IgD-negative memory B cell (primary cell): ENCODE results near the gene FFAR4. TPM values are rescaled to one million over a fixed set of nuclear protein-coding genes. Genes with fewer than 3 reads are reported as not detected.

Experiments
- H3K27ac Mint-ChIP-seq, 3 donors: one replicate each; pipeline ENCODE4 v1.8.0; 2020 to 2022; ENCODE audit warnings: mild to moderate bottlenecking in 3 of 3, mixed read lengths in 3 of 3, moderate library complexity in 1 of 3
- H3K27me3 Mint-ChIP-seq: one replicate; pipeline ENCODE4 v1.8.0; 2021; ENCODE audit warnings: mixed read lengths
- H3K36me3 Mint-ChIP-seq: one replicate; pipeline ENCODE4 v1.8.0; 2020; ENCODE audit warnings: mild to moderate bottlenecking, mixed read lengths
- H3K4me1 Mint-ChIP-seq, 3 donors: one replicate each; pipeline ENCODE4 v1.8.0; 2020 to 2022; ENCODE audit warnings: mixed read lengths in 3 of 3, mild to moderate bottlenecking in 1 of 3
- H3K4me3 Mint-ChIP-seq, 4 donors: one replicate each; pipeline ENCODE4 v1.8.0; 2020 to 2022; ENCODE audit warnings: mild to moderate bottlenecking in 4 of 4, mixed read lengths in 4 of 4, moderate library complexity in 3 of 4
- H3K9me3 Mint-ChIP-seq, 3 donors: one replicate each; pipeline ENCODE4 v1.8.0; 2020 to 2021; ENCODE audit warnings: mixed read lengths in 3 of 3, mild to moderate bottlenecking in 1 of 3
- polyA plus RNA-seq: library from polyadenylated mRNA; unstranded; fragments of 300-500 nt; fragmentation: Illumina TruSeq; gene quantifications from one replicate; pipeline ENCODE4 v1.2.3, GENCODE V29; 2021

The FFAR4 gene
- polyA plus RNA-seq, 1 donor from 2014 or later, result not detected

GRCh38 chr10:93580828-93581227 lies 14.4 kb downstream of the FFAR4 start:
- no peak overlapping the region for H3K4me3 Mint-ChIP-seq
- no peak overlapping the region for H3K27ac Mint-ChIP-seq
- H3K27me3 Mint-ChIP-seq, result peaks cover 6% of the 10 kb centered on the region
- peaks cover 3 to 13% (median 12%) of the 10 kb centered on the region in 3 donors for H3K9me3 Mint-ChIP-seq
- H3K4me1 Mint-ChIP-seq, result no peaks in the 10 kb centered on the region
- H3K36me3 Mint-ChIP-seq, result no peaks in the 10 kb centered on the region

- no peaks in the 10 kb centered on the region for H3K36me3 Mint-ChIP-seq
- no peak overlapping the region for H3K27ac Mint-ChIP-seq
- H3K4me3 Mint-ChIP-seq, result no peak overlapping the region
These were observed 18.0 kb downstream of the FFAR4 start for GRCh38 chr10:93584445-93584844.

GRCh38 chr10:93589648-93590562 lies 23.4 kb downstream of the FFAR4 start:
- H3K36me3 Mint-ChIP-seq, result no peaks in the 10 kb centered on the region
- H3K4me3 Mint-ChIP-seq, result no peak overlapping the region
- peaks cover 7% of the 10 kb centered on the region for H3K27me3 Mint-ChIP-seq
- H3K27ac Mint-ChIP-seq, result no peak overlapping the region
- no peaks in the 10 kb centered on the region for H3K4me1 Mint-ChIP-seq
- peaks cover 0 to 3% (median 0%) of the 10 kb centered on the region in 3 donors for H3K9me3 Mint-ChIP-seq

More at GRCh38 chr10:93584445-93584844, 18.0 kb downstream of the FFAR4 start:
- Mint-ChIP-seq H3K27me3 (peaks cover 14% of the 10 kb centered on the region), H3K9me3 (peaks cover 3 to 15% (median 10%) of the 10 kb centered on the region in 3 donors), H3K4me1 (no peaks in the 10 kb centered on the region)

GRCh38 chr10:93590638-93591037 lies 24.2 kb downstream of the FFAR4 start:
- no peaks in the 10 kb centered on the region for H3K36me3 Mint-ChIP-seq
- H3K4me3 Mint-ChIP-seq, result no peak overlapping the region
- H3K27me3 Mint-ChIP-seq, result peaks cover 7% of the 10 kb centered on the region
- peaks cover 0 to 3% (median 0%) of the 10 kb centered on the region in 3 donors for H3K9me3 Mint-ChIP-seq
- no peaks in the 10 kb centered on the region for H3K4me1 Mint-ChIP-seq
- no peak overlapping the region for H3K27ac Mint-ChIP-seq

GRCh38 chr10:93591065-93591808 lies 24.8 kb downstream of the FFAR4 start:
- no peaks in the 10 kb centered on the region for H3K4me1 Mint-ChIP-seq
- peaks cover 7% of the 10 kb centered on the region for H3K27me3 Mint-ChIP-seq
- no peak overlapping the region for H3K27ac Mint-ChIP-seq
- H3K9me3 Mint-ChIP-seq, result peaks cover 0 to 2% (median 0%) of the 10 kb centered on the region in 3 donors
- H3K4me3 Mint-ChIP-seq, result no peak overlapping the region
- H3K36me3 Mint-ChIP-seq, result no peaks in the 10 kb centered on the region

GRCh38 chr10:93593254-93593653 lies 26.8 kb downstream of the FFAR4 start:
- no peaks in the 10 kb centered on the region for H3K9me3 Mint-ChIP-seq
- H3K36me3 Mint-ChIP-seq, result no peaks in the 10 kb centered on the region

GRCh38 chr10:93593749-93594148 lies 27.3 kb downstream of the FFAR4 start:
- H3K36me3 Mint-ChIP-seq, result no peaks in the 10 kb centered on the region
- no peak overlapping the region for H3K27ac Mint-ChIP-seq

More at GRCh38 chr10:93593254-93593653, 26.8 kb downstream of the FFAR4 start:
- Mint-ChIP-seq H3K27me3 (peaks cover 6% of the 10 kb centered on the region), H3K27ac (no peak overlapping the region), H3K4me1 (no peaks in the 10 kb centered on the region), H3K4me3 (no peak overlapping the region)

GRCh38 chr10:93594518-93594917 lies 28.1 kb downstream of the FFAR4 start:
- H3K27ac Mint-ChIP-seq, result no peak overlapping the region
- no peak overlapping the region for H3K4me3 Mint-ChIP-seq
- no peaks in the 10 kb centered on the region for H3K36me3 Mint-ChIP-seq
- no peaks in the 10 kb centered on the region for H3K9me3 Mint-ChIP-seq
- peaks cover 4% of the 10 kb centered on the region for H3K27me3 Mint-ChIP-seq
- no peaks in the 10 kb centered on the region for H3K4me1 Mint-ChIP-seq

More at GRCh38 chr10:93593749-93594148, 27.3 kb downstream of the FFAR4 start:
- Mint-ChIP-seq H3K4me1 (no peaks in the 10 kb centered on the region), H3K9me3 (no peaks in the 10 kb centered on the region), H3K27me3 (peaks cover 5% of the 10 kb centered on the region), H3K4me3 (no peak overlapping the region)

GRCh38 chr10:93595378-93596161 lies 29.1 kb downstream of the FFAR4 start:
- Mint-ChIP-seq H3K27me3 (peaks cover 11% of the 10 kb centered on the region), H3K4me1 (peaks cover 0 to 2% (median 0%) of the 10 kb centered on the region in 3 donors), H3K27ac (no peak overlapping the region), H3K9me3 (no peaks in the 10 kb centered on the region), H3K4me3 (no peak overlapping the region), H3K36me3 (no peaks in the 10 kb centered on the region)

- Mint-ChIP-seq H3K4me1 (peaks cover 0 to 2% (median 0%) of the 10 kb centered on the region in 3 donors), H3K36me3 (no peaks in the 10 kb centered on the region), H3K27ac (no peak overlapping the region), H3K27me3 (peaks cover 13% of the 10 kb centered on the region), H3K4me3 (no peak overlapping the region), H3K9me3 (no peaks in the 10 kb centered on the region)
These were observed 30.1 kb downstream of the FFAR4 start for GRCh38 chr10:93596539-93596938.

GRCh38 chr10:93597075-93597599 lies 30.7 kb downstream of the FFAR4 start:
- H3K36me3 Mint-ChIP-seq, result no peaks in the 10 kb centered on the region
- no peak overlapping the region for H3K4me3 Mint-ChIP-seq

GRCh38 chr10:93598157-93598556 lies 31.7 kb downstream of the FFAR4 start:
- Mint-ChIP-seq H3K9me3 (no peaks in the 10 kb centered on the region), H3K36me3 (no peaks in the 10 kb centered on the region), H3K4me3 (no peak overlapping the region), H3K27me3 (peaks cover 22% of the 10 kb centered on the region), H3K4me1 (peaks cover 0 to 2% (median 0%) of the 10 kb centered on the region in 3 donors), H3K27ac (no peak overlapping the region)

More at GRCh38 chr10:93597075-93597599, 30.7 kb downstream of the FFAR4 start:
- H3K4me1 Mint-ChIP-seq, result peaks cover 0 to 2% (median 0%) of the 10 kb centered on the region in 3 donors
- H3K9me3 Mint-ChIP-seq, result no peaks in the 10 kb centered on the region
- peaks cover 19% of the 10 kb centered on the region for H3K27me3 Mint-ChIP-seq
- H3K27ac Mint-ChIP-seq, result no peak overlapping the region

- Mint-ChIP-seq H3K27ac (no peak overlapping the region), H3K4me1 (peaks cover 0 to 2% (median 0%) of the 10 kb centered on the region in 3 donors), H3K27me3 (peaks cover 28% of the 10 kb centered on the region), H3K9me3 (no peaks in the 10 kb centered on the region), H3K36me3 (no peaks in the 10 kb centered on the region), H3K4me3 (no peak overlapping the region)
These were observed 32.9 kb downstream of the FFAR4 start for GRCh38 chr10:93599335-93599734.

- Mint-ChIP-seq H3K4me3 (peak overlapping the region in 1 of 4 donors; percentile 75), H3K27ac (no peak overlapping the region), H3K4me1 (peaks cover 0 to 2% (median 0%) of the 10 kb centered on the region in 3 donors), H3K9me3 (no peaks in the 10 kb centered on the region), H3K36me3 (no peaks in the 10 kb centered on the region), H3K27me3 (peaks cover 28% of the 10 kb centered on the region)
These were observed 33.3 kb downstream of the FFAR4 start for GRCh38 chr10:93599778-93600177.
